Head of caudate nucleus (tissue), 42 donors: ENCODE data around the gene PNPLA8.
"Not testable (repeated sequence)": the region's sequence is repeated elsewhere in the genome, so short reads cannot be mapped to it uniquely, and the experiment has no call there.

ENCODE experiments used
- DNase-seq, 42 donors: peaks; one replicate each; pipeline versions ENCODE4 v3.0.0 to v3.0.0-alpha.2; 2020 to 2021; ENCODE audit warnings: mixed read lengths in 7 of 42
- intact Hi-C: fragments of 100-400 bp; cut with DNase I; formaldehyde crosslinking; loops from one replicate; pipeline ENCODE4 v1.15.0; 2022

PNPLA8 gene

GRCh38 chr7:108525985-108526767 lies at the start of gene PNPLA8:
TSS of gene PNPLA8 (minus strand) at chr7:108526135. CDS start at chr7:108515491, 10,644 bp downstream.
- intact Hi-C loops = loop anchor here (2.0 kb wide), 1 partner anchor 43 kb away; the partner anchor contains the start of genes DNAJB9 and THAP5
- DNase-seq = peak; percentile 100

DNA sequence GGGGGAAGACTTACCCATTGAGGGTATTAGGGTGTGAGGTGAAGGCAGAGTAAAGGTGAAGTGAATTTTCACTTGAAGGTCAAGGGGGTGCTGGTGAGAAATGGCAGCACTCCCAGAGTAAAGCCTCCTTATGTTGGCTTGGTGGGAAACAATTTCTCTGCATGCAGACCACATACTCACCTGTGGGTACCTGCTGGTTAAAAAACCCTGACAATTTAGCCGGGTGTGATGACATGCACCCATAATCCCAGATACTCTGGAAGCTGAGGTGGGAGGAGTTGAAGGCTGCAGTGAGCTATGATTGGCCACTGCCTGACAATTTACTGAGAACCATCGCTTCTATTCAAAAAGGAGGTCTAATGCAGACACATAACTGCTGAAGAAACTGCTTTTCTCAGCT lies 49.2 kb upstream of the PNPLA8 start:
- DNase-seq = no peak
- intact Hi-C loops = no loop called here

DNA sequence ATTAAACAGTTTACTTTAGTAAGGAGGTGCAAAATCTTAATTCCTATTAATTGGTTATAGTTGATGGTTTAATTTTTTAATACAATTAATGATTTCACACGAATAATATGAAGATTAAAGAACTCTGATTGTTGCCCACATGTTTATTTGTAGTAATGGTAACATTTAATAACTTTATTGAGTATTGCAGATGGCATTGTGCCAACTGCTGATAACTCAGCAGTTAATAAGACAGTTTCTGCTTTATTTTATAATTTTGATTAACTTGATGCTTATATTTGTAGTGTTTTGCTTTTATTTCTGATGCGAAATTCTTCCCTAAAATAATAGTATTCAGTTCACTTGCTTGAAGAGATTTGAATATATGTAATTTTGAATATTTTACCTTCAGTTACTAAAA lies 46.5 kb upstream of the PNPLA8 start:
- no peak for DNase-seq
- intact Hi-C loops = no loop called here

DNA sequence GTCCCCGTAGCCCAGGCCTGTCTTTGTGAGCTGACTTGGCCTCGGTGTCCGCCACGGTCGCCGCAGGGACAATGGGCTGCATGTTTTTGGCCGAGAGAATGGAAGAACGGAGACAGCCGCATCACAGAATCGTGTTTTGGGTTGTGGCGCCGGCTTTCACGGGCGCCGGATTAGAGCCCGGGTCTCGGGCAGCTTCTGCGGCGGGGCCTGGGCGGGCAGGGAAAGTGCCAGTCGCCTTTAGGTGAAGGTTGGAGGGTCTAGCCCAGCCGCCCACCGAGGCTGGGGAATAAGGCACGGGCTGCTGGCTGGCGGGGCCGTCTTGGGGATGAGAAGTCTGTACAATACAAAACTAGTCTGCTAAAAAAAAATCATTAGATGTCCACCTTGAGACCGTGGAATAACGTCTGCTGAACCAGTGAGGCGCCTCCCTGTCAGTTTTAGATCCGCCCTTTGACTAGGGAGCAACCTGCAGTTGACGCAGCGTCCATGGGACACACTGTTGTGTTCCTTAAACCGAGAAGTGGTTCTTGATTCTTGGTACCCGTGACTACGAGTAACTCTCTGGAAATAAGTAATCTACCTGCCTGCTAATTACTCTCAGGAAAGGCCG lies 44.3 kb upstream of the PNPLA8 start:
- intact Hi-C loops = no loop called here
- DNase-seq = peak in 40 of 42 donors; percentile 4 to 72 (median 35)

DNA sequence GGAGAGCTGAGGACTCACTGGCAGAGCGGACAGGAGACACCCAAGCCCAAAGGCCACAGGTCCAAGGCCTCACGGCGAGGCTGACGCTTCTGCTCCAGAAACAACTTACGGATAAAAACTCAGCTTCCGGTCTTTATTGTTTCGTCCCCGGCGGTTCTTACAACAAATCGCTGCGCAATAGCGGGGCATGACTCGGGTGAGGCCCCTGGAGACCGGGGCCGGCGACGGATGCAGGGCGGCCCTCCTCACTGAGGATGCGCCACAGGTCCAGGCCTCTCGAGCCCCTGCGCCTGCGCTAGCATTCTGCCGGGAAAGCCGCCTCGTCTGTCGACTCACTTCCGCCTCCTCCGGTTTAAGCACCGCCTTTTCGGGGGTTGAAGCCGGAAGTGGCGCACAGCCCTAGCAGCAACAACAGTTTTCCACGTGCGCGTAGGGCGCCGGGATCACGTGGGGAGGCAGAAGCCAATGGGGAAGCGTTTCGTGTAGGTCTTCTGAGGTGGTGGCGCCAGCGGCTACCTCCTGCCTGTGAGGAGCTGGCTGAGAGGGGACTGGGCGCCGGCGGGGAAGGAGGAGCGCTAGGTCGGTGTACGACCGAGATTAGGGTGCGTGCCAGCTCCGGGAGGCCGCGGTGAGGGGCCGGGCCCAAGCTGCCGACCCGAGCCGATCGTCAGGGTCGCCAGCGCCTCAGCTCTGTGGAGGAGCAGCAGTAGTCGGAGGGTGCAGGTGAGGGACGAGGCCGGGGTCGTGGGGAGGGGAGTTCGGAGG lies 43.6 kb upstream of the PNPLA8 start, which contains the start of the genes DNAJB9 and THAP5:
TSS of gene DNAJB9 (plus strand) at position 494 of the 765 bp plus-strand sequence. CDS start 1,853 bp downstream, outside the sequence.
TSS of gene THAP5 (minus strand) at position 326 of the 765 bp plus-strand sequence. CDS start at position 189, 137 bp downstream.
- DNase-seq = peak; percentile 99 to 100 (median 100)
- intact Hi-C loops = loop anchor here (2.0 kb wide), 1 partner anchor 43 kb away; the partner anchor contains the start of gene PNPLA8

DNA sequence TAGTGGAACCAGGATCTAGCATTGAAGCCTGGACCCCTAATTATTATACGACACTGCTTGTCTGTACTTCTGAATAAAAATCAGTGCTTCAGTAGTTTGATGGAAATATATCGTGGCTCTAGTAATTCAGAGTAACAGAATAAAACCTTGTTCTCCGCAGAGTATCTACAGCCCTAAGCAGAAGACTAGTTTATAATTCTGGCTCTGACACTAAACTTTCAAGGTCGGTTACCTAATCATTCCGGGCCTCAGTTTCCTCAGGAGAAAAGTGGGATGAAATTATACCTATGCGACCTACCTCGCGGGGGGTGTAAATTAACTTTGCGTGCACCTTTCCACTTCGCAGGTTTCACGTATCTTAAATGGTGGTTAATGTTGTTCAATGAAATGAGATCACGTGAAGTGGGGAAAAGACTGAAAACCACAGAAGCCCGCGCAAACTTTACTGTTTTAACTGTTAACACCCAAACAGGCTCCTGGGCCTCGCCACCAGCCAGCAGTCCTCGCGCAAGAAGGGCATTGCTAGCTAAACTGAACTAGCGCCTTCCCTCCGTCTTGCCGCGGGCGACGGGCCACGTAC lies 43.0 kb upstream of the PNPLA8 start:
- no peak for DNase-seq
- intact Hi-C loops = loop anchor here (2.0 kb wide), 1 partner anchor 42 kb away; the partner anchor contains the start of gene PNPLA8

DNA sequence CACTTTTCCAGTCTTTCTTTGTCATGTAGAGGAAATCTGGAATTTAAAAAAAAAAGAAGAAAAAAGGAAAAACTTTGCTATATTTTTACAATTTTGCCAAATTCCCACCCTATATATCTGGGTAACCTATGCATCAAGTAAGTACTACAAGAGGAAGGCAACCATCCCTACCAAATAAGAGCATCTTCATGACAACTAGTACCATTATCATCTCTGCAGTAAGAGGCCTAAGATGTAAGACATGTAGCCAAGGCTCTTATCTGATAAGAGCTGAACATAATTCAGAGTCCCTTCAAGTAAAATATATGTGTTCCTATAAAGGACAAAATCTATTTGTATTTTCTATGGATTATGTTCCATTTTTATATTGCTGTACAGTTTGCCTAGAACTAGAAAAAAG lies 40.1 kb upstream of the PNPLA8 start:
- DNase-seq = no peak
- intact Hi-C loops = no loop called here

DNA sequence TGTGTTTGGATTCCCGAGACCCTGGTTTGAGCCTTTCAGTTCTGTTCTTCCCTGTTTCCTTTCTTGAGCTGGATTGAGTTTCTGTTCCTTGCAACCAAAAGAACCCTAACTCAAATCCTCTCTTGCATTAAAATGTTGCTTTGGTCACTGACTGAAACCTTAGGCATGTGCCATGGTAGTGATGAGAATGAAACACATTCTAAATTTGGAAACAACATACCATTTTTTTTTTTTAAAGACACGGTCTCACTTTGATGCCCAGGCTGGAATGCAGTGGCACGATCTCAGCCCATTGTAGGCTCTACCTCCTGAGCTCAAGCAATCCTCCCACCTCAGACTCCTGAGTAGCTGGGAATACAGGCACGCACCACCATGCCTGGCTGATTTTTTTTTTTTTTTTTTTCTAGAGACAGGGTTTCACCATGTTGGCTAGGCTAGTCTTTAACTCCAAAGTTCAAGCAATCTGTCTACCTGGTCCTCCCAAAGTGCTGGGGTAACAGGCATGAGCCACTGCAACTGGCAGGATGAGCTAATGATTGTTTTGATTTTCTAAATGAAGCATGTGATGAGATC lies 35.2 kb upstream of the PNPLA8 start:
- DNase-seq = no peak
- intact Hi-C loops = no loop called here

- intact Hi-C loops = no loop called here
These were observed 33.3 kb upstream of the PNPLA8 start for GRCh38 chr7:108559253-108559652.

DNA sequence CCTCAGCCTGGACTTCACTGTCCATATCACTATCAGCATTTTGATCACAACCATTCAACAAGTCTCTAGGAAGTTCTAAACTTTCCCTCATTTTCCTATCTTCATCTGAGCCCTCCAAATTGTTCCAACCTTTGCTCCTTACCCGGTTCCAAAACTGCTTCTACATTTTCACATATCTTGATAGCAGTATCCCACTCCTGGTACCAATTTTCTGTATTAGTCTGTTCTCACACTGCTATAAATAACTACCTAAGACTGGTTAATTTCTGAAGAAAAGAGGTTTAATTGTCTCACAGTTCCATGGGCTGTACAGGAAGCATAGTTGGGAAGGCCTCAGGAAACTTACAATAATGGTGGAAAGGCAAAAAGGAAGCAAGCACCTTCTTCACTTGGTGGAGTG lies 31.7 kb upstream of the PNPLA8 start:
- no peak for DNase-seq
- intact Hi-C loops = no loop called here

More at GRCh38 chr7:108559253-108559652, 33.3 kb upstream of the PNPLA8 start:
- no peak for DNase-seq

GRCh38 chr7:108557191-108557590 lies 31.3 kb upstream of the PNPLA8 start:
- DNase-seq = no peak
- intact Hi-C loops = no loop called here

- intact Hi-C loops, DNase-seq: not testable (repeated sequence)
These were observed 30.7 kb upstream of the PNPLA8 start for GRCh38 chr7:108556665-108557064.

DNA sequence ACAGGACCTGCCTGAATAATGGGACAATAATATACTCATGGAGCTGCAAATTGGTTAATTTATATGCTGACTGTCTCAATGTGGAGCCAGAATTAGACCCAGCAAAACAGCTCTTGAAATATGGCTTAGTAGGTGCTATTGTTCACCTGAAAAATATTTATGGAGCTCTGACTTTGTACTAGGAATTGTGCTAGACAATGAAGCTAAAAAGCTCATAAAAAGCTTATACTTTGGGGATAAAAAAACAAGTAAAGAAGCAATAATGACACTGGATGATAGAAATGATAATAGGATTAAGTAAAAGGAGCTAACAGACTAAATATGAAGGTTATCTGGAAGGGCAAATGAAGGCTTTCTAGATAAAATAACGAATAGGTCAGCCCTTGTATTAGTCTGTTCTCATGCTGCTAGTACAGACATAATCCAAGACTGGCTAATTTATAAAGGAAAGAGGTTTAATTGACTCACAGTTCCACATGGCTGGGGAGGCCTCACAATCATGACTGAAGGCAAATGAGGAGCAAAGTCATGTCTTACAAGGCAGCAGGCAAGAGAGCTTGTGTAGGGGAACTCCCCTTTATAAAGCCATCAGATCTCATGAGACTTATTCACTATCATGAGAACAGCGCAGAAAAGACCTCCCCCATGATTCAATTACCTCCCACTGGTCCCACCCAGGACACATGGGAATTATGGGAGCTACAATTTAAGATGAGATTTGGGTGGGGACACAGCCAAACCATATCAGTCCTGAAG lies 22.4 kb upstream of the PNPLA8 start:
- intact Hi-C loops, DNase-seq: not testable (repeated sequence)

GRCh38 chr7:108541478-108541877 lies 15.5 kb upstream of the PNPLA8 start:
- intact Hi-C loops = no loop called here
- no peak for DNase-seq

DNA sequence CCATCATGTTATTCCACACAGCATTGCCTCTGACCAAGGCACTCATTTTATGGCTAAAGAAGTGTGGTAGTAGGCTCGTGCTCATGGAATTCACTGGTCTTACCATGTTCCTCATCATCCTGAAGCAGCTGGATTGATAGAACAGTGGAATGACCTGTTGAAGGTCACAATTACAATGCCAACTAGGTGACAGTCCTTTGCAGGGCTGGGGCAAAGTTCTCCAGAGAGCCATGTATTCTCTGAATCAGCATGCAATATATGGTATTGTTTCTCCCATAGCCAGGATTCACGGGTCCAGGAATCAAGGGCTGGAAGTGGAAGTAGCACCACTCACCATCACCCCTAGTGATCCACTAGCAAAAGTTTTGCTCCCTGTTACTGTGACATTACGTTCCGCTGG lies 12.8 kb upstream of the PNPLA8 start:
- intact Hi-C loops, DNase-seq: not testable (repeated sequence)

- intact Hi-C loops, DNase-seq: not testable (repeated sequence)
These were observed 12.3 kb upstream of the PNPLA8 start for GRCh38 chr7:108538236-108538635.

GRCh38 chr7:108537229-108537628 lies 11.3 kb upstream of the PNPLA8 start:
- DNase-seq = no peak
- intact Hi-C loops = no loop called here

DNA sequence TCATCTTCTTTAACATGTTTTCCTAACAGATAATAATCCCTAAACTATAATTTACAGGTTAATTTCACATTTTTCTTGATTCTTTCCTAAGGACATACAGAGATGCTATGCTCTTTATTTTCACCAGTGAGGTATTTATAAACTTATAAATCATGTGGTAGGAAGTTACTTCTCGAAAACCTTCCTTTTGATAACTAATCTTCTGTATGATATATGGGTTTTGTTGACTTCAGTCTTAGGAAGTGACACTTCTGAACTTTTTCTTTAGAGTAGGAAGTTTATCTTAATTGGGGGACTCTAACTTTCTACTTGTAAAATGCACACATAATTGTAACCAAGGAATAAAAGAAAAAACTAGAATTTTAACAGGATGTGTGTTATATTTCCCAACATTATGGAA lies 9.8 kb upstream of the PNPLA8 start:
- no peak for DNase-seq
- intact Hi-C loops = no loop called here
